OCI-M1 (cell line): ENCODE results near the gene GAPDH.
"Not testable (repeated sequence)": the region's sequence is repeated elsewhere in the genome, so short reads cannot be mapped to it uniquely, and the experiment has no call there.

Experiments
- DNase-seq: peaks from one replicate; lab custom pipeline; 2025; lab: John Stamatoyannopoulos, UW

Gene GAPDH

DNA sequence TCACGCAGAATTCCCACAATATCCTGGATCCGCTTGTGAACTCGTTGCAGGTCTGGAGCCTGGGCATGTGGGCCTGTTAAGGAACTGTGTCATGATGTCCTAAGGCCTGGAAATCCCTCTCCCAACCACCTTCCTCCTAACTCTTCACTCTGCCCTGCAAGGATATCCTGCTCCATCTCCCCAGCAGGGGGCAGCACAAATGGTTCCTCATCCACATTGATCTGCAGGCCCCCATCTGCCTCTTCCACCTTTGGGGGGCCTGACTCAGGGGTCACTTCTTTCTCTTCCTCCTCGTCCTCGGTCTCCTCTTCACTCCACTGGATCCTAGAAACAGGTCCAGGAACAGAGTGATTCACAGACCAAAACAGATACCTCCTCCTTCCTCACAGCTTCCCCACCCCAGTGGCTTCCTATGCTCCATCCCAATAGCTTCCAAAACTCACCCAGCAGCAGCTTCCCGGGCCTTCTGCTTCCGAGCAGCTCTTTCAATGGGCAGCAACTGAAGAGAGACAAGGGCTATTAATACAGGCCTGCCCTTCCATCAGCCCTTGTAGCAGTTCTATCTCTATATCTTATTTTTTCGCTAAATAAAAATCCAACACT is 29.2 kb downstream of the GAPDH start:
- DNase-seq, result peak; percentile 65

DNA sequence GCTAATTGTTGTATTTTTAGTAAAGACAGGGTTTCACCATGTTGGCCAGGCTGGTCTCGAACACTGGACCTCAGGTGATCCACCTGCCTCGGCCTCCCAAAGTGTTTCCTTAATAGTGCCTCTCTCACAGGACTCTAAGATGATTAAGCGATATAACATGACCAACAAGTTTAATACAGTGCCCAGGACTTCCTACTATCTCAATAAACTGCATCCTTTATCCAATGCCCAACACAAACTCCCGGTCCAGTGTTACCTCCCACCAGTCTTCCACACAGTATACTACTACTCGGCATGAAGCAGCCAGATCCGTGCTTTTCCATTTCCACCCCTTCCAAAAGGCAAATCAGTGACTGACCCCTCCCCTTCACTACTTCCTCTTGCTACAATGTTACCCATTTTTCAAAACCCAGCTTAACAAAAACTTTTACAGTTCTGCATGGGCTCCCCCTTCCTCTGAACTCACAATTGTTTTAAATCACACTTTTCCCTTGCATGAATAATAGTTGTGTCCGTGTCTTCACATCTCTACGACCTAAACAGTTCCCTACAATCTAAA is 32.9 kb downstream of the GAPDH start:
- DNase-seq, result peak; percentile 41

GRCh38 chr12:6569312-6569711 is 35.0 kb downstream of the GAPDH start:
- DNase-seq, result no peak

- no peak for DNase-seq
Measured at GRCh38 chr12:6569786-6570185, 35.5 kb downstream of the GAPDH start.

- DNase-seq, result peak; percentile 73
Measured at GRCh38 chr12:6570264-6570887, 36.1 kb downstream of the GAPDH start.

- no peak for DNase-seq
Measured at GRCh38 chr12:6573001-6573400, 38.7 kb downstream of the GAPDH start.

DNA sequence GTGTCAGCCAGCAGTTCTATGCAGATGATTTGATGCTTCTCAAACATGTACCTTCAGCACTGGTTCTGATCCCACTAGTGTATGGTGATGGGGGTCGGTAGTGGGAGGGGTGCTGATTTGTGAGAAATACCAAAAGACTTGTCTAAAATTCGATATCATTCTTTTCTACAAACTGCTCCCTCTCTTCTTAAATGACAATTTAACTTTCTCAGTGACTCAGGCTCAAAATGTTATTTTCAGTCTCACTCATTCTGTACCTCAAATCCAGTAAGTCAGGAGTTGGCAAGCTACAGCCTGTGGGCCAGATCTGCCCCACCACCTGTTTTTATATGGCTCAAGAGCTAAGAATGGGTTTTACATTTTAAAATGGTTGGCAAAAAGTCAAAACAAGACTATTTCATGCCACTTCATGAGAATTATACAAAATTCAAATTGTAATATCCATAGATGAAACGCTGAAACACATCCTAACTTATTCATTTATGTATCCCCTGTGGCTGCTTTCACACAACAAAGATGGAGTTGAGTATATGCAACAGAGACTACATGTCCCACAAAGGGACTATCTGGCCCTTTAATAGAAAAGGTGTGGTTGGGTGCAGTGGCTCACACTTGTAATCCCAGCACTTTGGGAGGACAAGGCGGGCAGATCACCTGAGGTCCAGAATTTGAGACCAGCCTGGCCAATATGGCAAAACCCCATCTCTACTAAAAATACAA is 40.4 kb downstream of the GAPDH start:
- no peak for DNase-seq

GRCh38 chr12:6575648-6576047 is 41.3 kb downstream of the GAPDH start:
- DNase-seq, result no peak

DNA sequence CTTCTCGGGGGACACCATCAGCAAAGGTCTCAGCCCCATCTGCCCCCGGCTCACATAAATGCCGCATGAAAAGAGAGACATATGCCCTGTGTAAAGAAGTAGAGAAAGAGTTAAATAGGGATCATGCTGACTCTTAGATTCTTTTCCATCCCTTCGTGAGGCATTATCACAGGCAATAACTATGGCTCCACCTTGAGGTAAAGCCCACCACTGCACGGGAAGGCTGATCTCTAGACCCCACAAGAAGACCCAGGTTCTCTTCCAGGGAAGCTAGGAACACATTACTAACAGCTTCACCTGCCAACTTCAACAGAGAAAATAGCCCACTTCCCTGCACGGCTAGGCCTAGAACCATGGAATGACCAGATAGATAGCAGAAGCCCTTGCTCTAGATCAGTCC is 47.9 kb downstream of the GAPDH start:
- peak; percentile 11 for DNase-seq

DNA sequence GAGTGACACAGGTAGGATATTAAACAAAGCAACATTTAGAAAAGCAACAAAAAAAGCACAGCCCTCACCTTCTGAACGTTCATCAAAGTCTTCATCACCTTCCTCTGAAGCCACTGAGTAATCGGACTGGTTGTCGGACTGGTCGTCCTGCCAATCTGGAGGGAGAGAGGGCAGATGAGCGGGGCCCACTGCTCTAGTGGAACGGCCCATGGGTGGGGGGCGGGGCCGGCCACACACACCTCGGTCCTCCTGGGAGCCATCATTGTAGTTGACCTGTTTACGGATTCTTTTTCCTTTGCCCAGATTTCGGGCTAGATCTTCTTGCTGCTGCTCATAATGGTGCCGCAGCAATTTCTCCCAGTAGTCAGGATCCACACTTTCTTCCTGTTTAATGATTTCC is 48.6 kb downstream of the GAPDH start:
- DNase-seq, result no peak

- no peak for DNase-seq
Measured at GRCh38 chr12:6584293-6584692, 50.0 kb downstream of the GAPDH start.

DNA sequence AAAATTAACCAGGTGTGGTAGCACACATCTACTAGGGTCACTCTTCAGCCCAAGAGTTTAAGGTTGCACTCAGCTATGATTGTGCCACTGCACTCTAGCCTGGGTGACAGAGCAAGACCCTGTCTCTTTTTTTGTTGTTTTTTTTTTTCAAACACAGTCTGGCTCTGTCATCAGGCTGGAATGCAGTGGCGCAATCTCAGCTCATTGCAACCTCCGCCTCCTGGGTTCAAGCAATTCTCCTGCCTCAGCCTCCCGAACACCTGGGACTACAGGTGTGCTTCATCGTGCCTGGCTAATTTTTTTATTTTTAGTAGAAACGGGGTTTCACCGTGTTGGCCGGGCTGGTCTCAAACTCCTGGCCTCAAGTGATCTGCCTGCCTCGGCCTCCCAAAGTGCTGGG is 52.3 kb downstream of the GAPDH start:
- DNase-seq, result not testable (repeated sequence)
